ENCODE results near the gene MBTPS1. TPM values are rescaled to one million over a fixed set of nuclear protein-coding genes. Genes with fewer than 3 reads are reported as not detected.
A peak's percentile ranks its signal among the peaks of the same experiment; 100 is the strongest.

Gene MBTPS1
- total and polyA plus RNA-seq, 2 experiments from 2014 or later: 18.1 to 49.3 TPM

DNA sequence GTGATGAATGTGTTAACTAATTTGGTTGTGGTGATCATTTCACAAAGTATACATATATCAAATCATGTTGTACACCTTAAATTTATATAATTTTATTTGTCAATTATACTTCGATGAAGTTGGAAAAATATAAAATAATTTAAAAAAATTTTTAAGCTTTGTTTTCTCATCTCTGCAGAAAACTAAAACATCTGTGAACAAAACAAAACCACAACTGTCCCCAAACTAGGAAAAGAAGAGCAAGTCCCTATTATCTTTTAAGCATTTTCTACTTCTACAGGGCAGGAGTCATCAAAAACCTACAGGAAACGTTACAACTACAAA, 21.7 kb upstream of the MBTPS1 start:
- Histone ChIP-seq H4K20me1 (replicated peaks; ENCODE audit: insufficient read depth) (peaks cover 26% of the 10 kb centered on the region), H3K27me3 (ENCODE audit: insufficient read depth) (no peaks in the 10 kb centered on the region), H3K79me2 (replicated peaks; ENCODE audit: insufficient read depth) (peaks cover 97% of the 10 kb centered on the region), H3K36me3 (ENCODE audit: insufficient read depth) (no peaks in the 10 kb centered on the region; the same call in 1 of the 2 replicates), H3F3A (replicated peaks; ENCODE audit: low read depth) (no peaks in the 10 kb centered on the region), H3K9me2 (ENCODE audit: insufficient read depth) (no peaks in the 10 kb centered on the region), H3K4me3 (peak overlapping the region; percentile 15; the same call in 1 of the 2 replicates), H2AFZ (no peak overlapping the region), H3K4me1 (ENCODE audit: insufficient read depth) (peaks cover 39% of the 10 kb centered on the region), H3K27ac (ENCODE audit: low read depth) (peak overlapping the region; percentile 53; the same call in 1 of the 2 replicates), H3K4me2 (peak overlapping the region; percentile 69)
- Mint-ChIP-seq H3K36me3 (ENCODE audit: low read depth) (peaks cover 6% of the 10 kb centered on the region), H3K4me3 (peak overlapping the region; percentile 35; the same call in 2 of the 3 replicates), H3K4me1 (peaks cover 55% of the 10 kb centered on the region), H3K27me3 (ENCODE audit: insufficient read depth, low read depth, poor library complexity) (peaks cover 10% of the 10 kb centered on the region), H3K27ac (peak overlapping the region; percentile 51), H3K9me3 (no peaks in the 10 kb centered on the region)
- DNase-seq (ENCODE audit: low spot score): no peak
- no peak for ATAC-seq
- TF ChIP-seq, protein P1, sequence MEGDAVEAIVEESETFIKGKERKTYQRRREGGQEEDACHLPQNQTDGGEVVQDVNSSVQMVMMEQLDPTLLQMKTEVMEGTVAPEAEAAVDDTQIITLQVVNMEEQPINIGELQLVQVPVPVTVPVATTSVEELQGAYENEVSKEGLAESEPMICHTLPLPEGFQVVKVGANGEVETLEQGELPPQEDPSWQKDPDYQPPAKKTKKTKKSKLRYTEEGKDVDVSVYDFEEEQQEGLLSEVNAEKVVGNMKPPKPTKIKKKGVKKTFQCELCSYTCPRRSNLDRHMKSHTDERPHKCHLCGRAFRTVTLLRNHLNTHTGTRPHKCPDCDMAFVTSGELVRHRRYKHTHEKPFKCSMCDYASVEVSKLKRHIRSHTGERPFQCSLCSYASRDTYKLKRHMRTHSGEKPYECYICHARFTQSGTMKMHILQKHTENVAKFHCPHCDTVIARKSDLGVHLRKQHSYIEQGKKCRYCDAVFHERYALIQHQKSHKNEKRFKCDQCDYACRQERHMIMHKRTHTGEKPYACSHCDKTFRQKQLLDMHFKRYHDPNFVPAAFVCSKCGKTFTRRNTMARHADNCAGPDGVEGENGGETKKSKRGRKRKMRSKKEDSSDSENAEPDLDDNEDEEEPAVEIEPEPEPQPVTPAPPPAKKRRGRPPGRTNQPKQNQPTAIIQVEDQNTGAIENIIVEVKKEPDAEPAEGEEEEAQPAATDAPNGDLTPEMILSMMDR (conservative IDR thresholded peaks at IDR 0.05; ENCODE audit: low read depth in 2 of 2): no peak
- no peak for TF ChIP-seq JUNB (IDR thresholded peaks at IDR 0.05; ENCODE audit: unreplicated experiment)
- TF ChIP-seq ZNF331 (CRISPR knock-in tag; IDR thresholded peaks at IDR 0.05; ENCODE audit: low read depth): no peak
- no peak for TF ChIP-seq POLR2AphosphoS5 (IDR thresholded peaks at IDR 0.05; ENCODE audit: low read depth)
- no peak for TF ChIP-seq EZH2 (IDR thresholded peaks at IDR 0.05; ENCODE audit: low read depth, unreplicated experiment)
- TF ChIP-seq CREB1 (CRISPR knock-in tag; IDR thresholded peaks at IDR 0.05; ENCODE audit: low read depth): no peak
- TF ChIP-seq, protein P2, sequence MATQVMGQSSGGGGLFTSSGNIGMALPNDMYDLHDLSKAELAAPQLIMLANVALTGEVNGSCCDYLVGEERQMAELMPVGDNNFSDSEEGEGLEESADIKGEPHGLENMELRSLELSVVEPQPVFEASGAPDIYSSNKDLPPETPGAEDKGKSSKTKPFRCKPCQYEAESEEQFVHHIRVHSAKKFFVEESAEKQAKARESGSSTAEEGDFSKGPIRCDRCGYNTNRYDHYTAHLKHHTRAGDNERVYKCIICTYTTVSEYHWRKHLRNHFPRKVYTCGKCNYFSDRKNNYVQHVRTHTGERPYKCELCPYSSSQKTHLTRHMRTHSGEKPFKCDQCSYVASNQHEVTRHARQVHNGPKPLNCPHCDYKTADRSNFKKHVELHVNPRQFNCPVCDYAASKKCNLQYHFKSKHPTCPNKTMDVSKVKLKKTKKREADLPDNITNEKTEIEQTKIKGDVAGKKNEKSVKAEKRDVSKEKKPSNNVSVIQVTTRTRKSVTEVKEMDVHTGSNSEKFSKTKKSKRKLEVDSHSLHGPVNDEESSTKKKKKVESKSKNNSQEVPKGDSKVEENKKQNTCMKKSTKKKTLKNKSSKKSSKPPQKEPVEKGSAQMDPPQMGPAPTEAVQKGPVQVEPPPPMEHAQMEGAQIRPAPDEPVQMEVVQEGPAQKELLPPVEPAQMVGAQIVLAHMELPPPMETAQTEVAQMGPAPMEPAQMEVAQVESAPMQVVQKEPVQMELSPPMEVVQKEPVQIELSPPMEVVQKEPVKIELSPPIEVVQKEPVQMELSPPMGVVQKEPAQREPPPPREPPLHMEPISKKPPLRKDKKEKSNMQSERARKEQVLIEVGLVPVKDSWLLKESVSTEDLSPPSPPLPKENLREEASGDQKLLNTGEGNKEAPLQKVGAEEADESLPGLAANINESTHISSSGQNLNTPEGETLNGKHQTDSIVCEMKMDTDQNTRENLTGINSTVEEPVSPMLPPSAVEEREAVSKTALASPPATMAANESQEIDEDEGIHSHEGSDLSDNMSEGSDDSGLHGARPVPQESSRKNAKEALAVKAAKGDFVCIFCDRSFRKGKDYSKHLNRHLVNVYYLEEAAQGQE (IDR thresholded peaks at IDR 0.05; ENCODE audit: unreplicated experiment): no peak
- no peak for TF ChIP-seq ZNF114 (CRISPR knock-in tag; IDR thresholded peaks at IDR 0.05)
- TF ChIP-seq ETS1 (IDR thresholded peaks at IDR 0.05): no peak
- TF ChIP-seq STAT1 (IDR thresholded peaks at IDR 0.05; ENCODE audit: unreplicated experiment): no peak
- TF ChIP-seq, protein P3, sequence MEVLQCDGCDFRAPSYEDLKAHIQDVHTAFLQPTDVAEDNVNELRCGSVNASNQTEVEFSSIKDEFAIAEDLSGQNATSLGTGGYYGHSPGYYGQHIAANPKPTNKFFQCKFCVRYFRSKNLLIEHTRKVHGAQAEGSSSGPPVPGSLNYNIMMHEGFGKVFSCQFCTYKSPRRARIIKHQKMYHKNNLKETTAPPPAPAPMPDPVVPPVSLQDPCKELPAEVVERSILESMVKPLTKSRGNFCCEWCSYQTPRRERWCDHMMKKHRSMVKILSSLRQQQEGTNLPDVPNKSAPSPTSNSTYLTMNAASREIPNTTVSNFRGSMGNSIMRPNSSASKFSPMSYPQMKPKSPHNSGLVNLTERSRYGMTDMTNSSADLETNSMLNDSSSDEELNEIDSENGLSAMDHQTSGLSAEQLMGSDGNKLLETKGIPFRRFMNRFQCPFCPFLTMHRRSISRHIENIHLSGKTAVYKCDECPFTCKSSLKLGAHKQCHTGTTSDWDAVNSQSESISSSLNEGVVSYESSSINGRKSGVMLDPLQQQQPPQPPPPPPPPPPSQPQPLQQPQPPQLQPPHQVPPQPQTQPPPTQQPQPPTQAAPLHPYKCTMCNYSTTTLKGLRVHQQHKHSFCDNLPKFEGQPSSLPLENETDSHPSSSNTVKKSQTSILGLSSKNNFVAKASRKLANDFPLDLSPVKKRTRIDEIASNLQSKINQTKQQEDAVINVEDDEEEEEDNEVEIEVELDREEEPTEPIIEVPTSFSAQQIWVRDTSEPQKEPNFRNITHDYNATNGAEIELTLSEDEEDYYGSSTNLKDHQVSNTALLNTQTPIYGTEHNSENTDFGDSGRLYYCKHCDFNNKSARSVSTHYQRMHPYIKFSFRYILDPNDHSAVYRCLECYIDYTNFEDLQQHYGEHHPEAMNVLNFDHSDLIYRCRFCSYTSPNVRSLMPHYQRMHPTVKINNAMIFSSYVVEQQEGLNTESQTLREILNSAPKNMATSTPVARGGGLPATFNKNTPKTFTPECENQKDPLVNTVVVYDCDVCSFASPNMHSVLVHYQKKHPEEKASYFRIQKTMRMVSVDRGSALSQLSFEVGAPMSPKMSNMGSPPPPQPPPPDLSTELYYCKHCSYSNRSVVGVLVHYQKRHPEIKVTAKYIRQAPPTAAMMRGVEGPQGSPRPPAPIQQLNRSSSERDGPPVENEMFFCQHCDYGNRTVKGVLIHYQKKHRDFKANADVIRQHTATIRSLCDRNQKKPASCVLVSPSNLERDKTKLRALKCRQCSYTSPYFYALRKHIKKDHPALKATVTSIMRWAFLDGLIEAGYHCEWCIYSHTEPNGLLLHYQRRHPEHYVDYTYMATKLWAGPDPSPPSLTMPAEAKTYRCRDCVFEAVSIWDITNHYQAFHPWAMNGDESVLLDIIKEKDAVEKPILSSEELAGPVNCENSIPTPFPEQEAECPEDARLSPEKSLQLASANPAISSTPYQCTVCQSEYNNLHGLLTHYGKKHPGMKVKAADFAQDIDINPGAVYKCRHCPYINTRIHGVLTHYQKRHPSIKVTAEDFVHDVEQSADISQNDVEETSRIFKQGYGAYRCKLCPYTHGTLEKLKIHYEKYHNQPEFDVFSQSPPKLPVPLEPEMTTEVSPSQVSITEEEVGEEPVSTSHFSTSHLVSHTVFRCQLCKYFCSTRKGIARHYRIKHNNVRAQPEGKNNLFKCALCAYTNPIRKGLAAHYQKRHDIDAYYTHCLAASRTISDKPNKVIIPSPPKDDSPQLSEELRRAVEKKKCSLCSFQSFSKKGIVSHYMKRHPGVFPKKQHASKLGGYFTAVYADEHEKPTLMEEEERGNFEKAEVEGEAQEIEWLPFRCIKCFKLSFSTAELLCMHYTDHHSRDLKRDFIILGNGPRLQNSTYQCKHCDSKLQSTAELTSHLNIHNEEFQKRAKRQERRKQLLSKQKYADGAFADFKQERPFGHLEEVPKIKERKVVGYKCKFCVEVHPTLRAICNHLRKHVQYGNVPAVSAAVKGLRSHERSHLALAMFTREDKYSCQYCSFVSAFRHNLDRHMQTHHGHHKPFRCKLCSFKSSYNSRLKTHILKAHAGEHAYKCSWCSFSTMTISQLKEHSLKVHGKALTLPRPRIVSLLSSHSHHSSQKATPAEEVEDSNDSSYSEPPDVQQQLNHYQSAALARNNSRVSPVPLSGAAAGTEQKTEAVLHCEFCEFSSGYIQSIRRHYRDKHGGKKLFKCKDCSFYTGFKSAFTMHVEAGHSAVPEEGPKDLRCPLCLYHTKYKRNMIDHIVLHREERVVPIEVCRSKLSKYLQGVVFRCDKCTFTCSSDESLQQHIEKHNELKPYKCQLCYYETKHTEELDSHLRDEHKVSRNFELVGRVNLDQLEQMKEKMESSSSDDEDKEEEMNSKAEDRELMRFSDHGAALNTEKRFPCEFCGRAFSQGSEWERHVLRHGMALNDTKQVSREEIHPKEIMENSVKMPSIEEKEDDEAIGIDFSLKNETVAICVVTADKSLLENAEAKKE (CRISPR knock-in tag; IDR thresholded peaks at IDR 0.05): no peak
- TF ChIP-seq EZH2phosphoT487 (IDR thresholded peaks at IDR 0.05; ENCODE audit: unreplicated experiment): no peak
- TF ChIP-seq NANOG (IDR thresholded peaks at IDR 0.05; ENCODE audit: borderline replicate concordance): no peak

Measured in GM23338 (cell line).